Measurements from ENCODE around the gene IFT81. TPM values are rescaled to one million over a fixed set of nuclear protein-coding genes. Genes with fewer than 3 reads are reported as not detected.
A peak's percentile ranks its signal among the peaks of the same experiment; 100 is the strongest.

IFT81 gene
- total RNA-seq, 1 experiment from 2014 or later: 32.9 TPM

DNA sequence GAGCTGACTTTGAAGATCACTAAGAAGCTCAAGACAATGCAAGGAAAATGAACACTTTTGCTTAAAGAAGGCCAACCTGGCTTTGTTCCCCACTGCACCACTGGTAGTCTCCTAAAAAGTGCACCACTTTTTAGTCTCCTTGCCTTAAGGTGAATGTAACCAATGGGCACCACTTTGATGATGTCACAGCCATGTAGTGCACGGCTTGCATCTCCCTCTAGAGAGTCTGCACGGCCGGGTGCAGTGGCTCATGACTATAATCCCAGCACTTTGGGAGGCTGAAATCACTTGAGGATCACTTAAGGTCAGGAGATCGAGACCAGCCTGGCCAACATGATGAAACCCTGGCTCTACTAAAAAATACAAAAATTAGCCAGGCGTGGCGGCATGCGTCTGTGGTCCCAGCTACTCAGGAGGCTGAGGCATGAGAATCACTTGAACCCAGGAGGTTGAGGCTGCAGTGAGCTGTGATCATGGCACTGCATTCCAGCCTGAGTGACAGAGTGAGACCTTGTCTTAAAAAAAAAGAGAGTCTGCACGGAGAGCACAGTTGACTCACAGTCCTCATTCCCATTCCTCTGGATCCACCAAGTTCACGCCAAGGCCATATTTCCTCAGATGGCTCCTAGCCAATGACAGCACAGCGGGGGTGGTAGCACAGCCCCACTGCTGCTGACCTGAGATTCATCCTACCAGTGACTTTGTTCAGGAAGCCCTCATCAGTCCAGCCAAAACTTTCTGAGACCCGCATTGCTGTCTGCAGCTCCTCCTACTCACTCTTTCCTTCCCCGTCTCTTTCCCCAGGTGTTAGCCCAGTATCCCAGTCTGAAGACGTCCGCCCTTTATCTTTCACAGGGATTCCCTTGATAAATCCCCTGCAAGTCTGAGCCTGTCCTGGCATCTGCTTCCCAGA lies 16.5 kb upstream of the IFT81 start:
- no peaks in the 10 kb centered on the region for H3K36me3 ChIP-seq (ENCODE audit: insufficient read depth, low read length, poor library complexity, severe bottlenecking)
- no peaks in the 10 kb centered on the region for H3K9me3 ChIP-seq (ENCODE audit: low read depth, low read length, poor library complexity, severe bottlenecking)
- H3K4me1 ChIP-seq (ENCODE audit: insufficient read depth, low read length, poor library complexity, severe bottlenecking): peaks cover 8% of the 10 kb centered on the region
- ChIA-PET POLR2A (ENCODE audit: low non-redundant PET) (no interaction called here), CTCF (no interaction called here)
- H3K27me3 ChIP-seq (replicated peaks; ENCODE audit: insufficient read depth, low read depth, low read length, poor library complexity): no peaks in the 10 kb centered on the region
- no TSS peak for BruUV-seq (replicated peaks)
- H3K4me3 ChIP-seq (ENCODE audit: low read depth, low read length, poor library complexity, severe bottlenecking): no peak overlapping the region
- TF ChIP-seq EZH2 (IDR thresholded peaks at IDR 0.05; ENCODE audit: borderline replicate concordance, low read depth, low read length, poor library complexity, severe bottlenecking): no peak
- TF ChIP-seq, protein P1, sequence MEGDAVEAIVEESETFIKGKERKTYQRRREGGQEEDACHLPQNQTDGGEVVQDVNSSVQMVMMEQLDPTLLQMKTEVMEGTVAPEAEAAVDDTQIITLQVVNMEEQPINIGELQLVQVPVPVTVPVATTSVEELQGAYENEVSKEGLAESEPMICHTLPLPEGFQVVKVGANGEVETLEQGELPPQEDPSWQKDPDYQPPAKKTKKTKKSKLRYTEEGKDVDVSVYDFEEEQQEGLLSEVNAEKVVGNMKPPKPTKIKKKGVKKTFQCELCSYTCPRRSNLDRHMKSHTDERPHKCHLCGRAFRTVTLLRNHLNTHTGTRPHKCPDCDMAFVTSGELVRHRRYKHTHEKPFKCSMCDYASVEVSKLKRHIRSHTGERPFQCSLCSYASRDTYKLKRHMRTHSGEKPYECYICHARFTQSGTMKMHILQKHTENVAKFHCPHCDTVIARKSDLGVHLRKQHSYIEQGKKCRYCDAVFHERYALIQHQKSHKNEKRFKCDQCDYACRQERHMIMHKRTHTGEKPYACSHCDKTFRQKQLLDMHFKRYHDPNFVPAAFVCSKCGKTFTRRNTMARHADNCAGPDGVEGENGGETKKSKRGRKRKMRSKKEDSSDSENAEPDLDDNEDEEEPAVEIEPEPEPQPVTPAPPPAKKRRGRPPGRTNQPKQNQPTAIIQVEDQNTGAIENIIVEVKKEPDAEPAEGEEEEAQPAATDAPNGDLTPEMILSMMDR (conservative IDR thresholded peaks at IDR 0.05; ENCODE audit: low read depth, low read length): no peak
- peak; percentile 31 for DNase-seq (ENCODE audit: low spot score)
- intact Hi-C loops (cut with micrococcal nuclease; ENCODE audit: unreplicated experiment): no loop called here
- H3K27ac ChIP-seq (ENCODE audit: low read depth, low read length, poor library complexity, severe bottlenecking): no peak overlapping the region

DNA sequence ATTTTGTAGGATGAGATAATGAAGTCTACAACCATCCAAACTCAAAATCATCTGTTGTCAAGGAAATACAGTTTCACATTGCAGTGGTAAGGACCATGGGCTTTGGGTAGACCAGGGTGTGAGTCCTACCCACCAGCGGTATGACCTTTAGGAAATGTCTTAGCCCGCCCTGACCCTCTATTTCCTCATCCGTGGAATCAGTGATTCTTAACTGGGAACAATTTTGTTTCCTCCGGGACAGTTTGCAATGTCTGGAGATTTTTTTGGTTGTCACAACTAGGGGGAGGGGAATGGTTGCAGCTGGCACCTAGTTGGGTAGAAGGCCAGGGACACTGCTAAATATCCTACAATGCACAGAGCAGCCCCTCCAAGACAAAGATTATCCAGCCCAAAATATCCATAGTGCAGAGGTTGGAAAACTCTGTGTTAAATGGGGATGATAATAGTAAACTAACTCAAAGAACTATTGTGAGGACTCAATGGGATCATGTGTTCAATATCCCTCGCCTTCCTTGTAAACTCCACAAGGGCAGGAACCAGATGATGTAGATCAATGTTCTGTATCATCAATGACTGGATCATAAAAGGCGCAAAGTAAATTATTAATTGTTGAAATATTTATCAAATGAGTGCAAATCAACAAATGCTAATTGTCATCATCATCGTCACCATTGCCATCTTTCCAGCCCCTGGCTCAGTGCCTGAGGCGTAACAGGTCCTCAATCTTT lies 15.7 kb upstream of the IFT81 start:
- Histone ChIP-seq H3K4me1 (ENCODE audit: insufficient read depth, low read length, poor library complexity, severe bottlenecking) (peaks cover 8% of the 10 kb centered on the region), H3K9me3 (ENCODE audit: low read depth, low read length, poor library complexity, severe bottlenecking) (no peaks in the 10 kb centered on the region), H3K4me3 (ENCODE audit: low read depth, low read length, poor library complexity, severe bottlenecking) (no peak overlapping the region), H3K27me3 (replicated peaks; ENCODE audit: insufficient read depth, low read depth, low read length, poor library complexity) (no peaks in the 10 kb centered on the region), H3K36me3 (ENCODE audit: insufficient read depth, low read length, poor library complexity, severe bottlenecking) (no peaks in the 10 kb centered on the region), H3K27ac (ENCODE audit: low read depth, low read length, poor library complexity, severe bottlenecking) (no peak overlapping the region)
- TF ChIP-seq EZH2 (IDR thresholded peaks at IDR 0.05; ENCODE audit: borderline replicate concordance, low read depth, low read length, poor library complexity, severe bottlenecking): no peak
- TF ChIP-seq, protein P1 (conservative IDR thresholded peaks at IDR 0.05; ENCODE audit: low read depth, low read length): no peak
- ChIA-PET POLR2A (ENCODE audit: low non-redundant PET) (no interaction called here), CTCF (no interaction called here)
- no TSS peak for BruUV-seq (replicated peaks)
- no peak for DNase-seq (ENCODE audit: low spot score)
- intact Hi-C loops (cut with micrococcal nuclease; ENCODE audit: unreplicated experiment): no loop called here

DNA sequence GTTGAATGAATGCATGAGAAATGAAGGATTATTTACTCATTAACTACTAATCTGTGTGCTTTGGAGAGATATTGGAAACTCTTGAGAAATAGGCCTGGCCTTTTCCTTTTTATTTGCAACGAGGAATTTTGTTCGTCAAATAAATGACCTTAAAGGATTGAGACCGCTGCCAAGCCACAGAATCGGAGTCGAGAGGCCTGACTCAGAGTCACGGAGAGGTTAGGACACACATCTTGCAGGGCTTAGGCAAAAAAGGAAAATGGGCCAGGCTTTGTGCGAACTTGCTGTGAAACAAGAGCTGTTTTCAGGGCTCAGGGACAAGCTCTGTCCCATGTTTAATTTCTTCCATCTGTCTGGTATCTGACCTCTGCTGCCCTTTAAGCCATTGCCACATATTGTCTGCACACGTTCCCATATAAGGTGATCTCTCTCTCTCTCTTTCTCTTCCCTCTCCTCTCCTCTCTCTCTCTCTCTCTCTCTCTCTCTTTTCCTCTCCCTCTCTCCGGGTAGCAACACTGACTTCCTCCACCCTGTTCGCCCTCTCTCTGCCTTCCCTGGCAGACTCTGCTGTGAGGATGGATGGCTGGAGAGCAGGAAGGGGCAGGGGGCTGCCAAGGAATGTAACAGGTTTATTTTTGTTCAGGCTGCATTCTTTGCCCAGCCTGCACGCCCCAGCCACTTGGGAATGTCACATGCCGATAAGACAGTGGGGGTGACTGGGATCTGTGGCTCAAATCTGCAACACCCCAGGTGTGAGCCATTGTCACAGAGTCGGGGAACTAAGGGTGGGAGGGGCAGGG lies 14.9 kb upstream of the IFT81 start:
- H3K4me3 ChIP-seq (ENCODE audit: low read depth, low read length, poor library complexity, severe bottlenecking): no peak overlapping the region
- no peak for DNase-seq (ENCODE audit: low spot score)
- peaks cover 8% of the 10 kb centered on the region for H3K4me1 ChIP-seq (ENCODE audit: insufficient read depth, low read length, poor library complexity, severe bottlenecking)
- H3K9me3 ChIP-seq (ENCODE audit: low read depth, low read length, poor library complexity, severe bottlenecking): no peaks in the 10 kb centered on the region
- no TSS peak for BruUV-seq (replicated peaks)
- no peaks in the 10 kb centered on the region for H3K36me3 ChIP-seq (ENCODE audit: insufficient read depth, low read length, poor library complexity, severe bottlenecking)
- no peaks in the 10 kb centered on the region for H3K27me3 ChIP-seq (replicated peaks; ENCODE audit: insufficient read depth, low read depth, low read length, poor library complexity)
- no peak overlapping the region for H3K27ac ChIP-seq (ENCODE audit: low read depth, low read length, poor library complexity, severe bottlenecking)
- intact Hi-C loops (cut with micrococcal nuclease; ENCODE audit: unreplicated experiment): no loop called here
- ChIA-PET POLR2A (ENCODE audit: low non-redundant PET) (no interaction called here), CTCF (no interaction called here)
- no peak for TF ChIP-seq EZH2 (IDR thresholded peaks at IDR 0.05; ENCODE audit: borderline replicate concordance, low read depth, low read length, poor library complexity, severe bottlenecking)
- TF ChIP-seq, protein P1 (conservative IDR thresholded peaks at IDR 0.05; ENCODE audit: low read depth, low read length): no peak
